HEK293T (cell line): Measurements from ENCODE around the gene RAB42.
"Not testable (repeated sequence)": the region's sequence is repeated elsewhere in the genome, so short reads cannot be mapped to it uniquely, and the experiment has no call there.

Experiments
- ARNT ChIP-seq: fragments of 450-650 bp; IDR thresholded peaks from 2 replicates; pipeline ENCODE4 v1.6.1; 2017; ENCODE audit warnings: mild to moderate bottlenecking
- BHLHE40 ChIP-seq: fragments of 450-650 bp; IDR thresholded peaks from 2 replicates; pipeline ENCODE4 v1.6.1; 2016; ENCODE audit warnings: mild to moderate bottlenecking, moderate library complexity, borderline replicate concordance
- CTBP1 ChIP-seq: fragments of 450-650 bp; IDR thresholded peaks from 2 replicates; pipeline ENCODE4 v1.6.1; 2016; ENCODE audit warnings: borderline replicate concordance
- ELF4 ChIP-seq: fragments of 450-650 bp; IDR thresholded peaks from 2 replicates; pipeline ENCODE4 v1.6.1; 2017; ENCODE audit warnings: antibody characterized with exemption
- FOXK2 ChIP-seq: fragments of 450-650 bp; IDR thresholded peaks from 2 replicates; pipeline ENCODE4 v1.6.1; 2016; ENCODE audit warnings: mild to moderate bottlenecking
- FOXM1 ChIP-seq: fragments of 450-650 bp; IDR thresholded peaks from 2 replicates; pipeline ENCODE4 v1.6.1; 2017; ENCODE audit warnings: mild to moderate bottlenecking, borderline replicate concordance
- HDGF ChIP-seq: fragments of 450-650 bp; IDR thresholded peaks from 2 replicates; pipeline ENCODE4 v1.6.1; 2017; ENCODE audit warnings: antibody characterized with exemption, borderline replicate concordance
- LEF1 ChIP-seq: fragments of 450-650 bp; IDR thresholded peaks from 2 replicates; pipeline ENCODE4 v1.6.1; 2017; ENCODE audit warnings: mild to moderate bottlenecking, borderline replicate concordance
- NFRKB ChIP-seq: fragments of 450-650 bp; IDR thresholded peaks from 2 replicates; pipeline ENCODE4 v1.6.1; 2016; ENCODE audit warnings: mild to moderate bottlenecking, moderate library complexity
- SP1 ChIP-seq: fragments of 450-650 bp; IDR thresholded peaks from 2 replicates; pipeline ENCODE4 v1.6.1; 2017
- SUZ12 ChIP-seq: fragments of 450-650 bp; IDR thresholded peaks from 2 replicates; pipeline ENCODE4 v1.6.1; 2016; ENCODE audit warnings: mild to moderate bottlenecking
- TARDBP ChIP-seq: fragments of 450-650 bp; IDR thresholded peaks from 2 replicates; pipeline ENCODE4 v1.6.1; 2016
- ZNF384 ChIP-seq: fragments of 450-650 bp; IDR thresholded peaks from 2 replicates; pipeline ENCODE4 v1.6.1; 2016
- TF ChIP-seq, protein P1 (sequence below): fragments of 450-650 bp; IDR thresholded peaks from 2 replicates; pipeline ENCODE4 v1.6.1; 2016

DNA sequence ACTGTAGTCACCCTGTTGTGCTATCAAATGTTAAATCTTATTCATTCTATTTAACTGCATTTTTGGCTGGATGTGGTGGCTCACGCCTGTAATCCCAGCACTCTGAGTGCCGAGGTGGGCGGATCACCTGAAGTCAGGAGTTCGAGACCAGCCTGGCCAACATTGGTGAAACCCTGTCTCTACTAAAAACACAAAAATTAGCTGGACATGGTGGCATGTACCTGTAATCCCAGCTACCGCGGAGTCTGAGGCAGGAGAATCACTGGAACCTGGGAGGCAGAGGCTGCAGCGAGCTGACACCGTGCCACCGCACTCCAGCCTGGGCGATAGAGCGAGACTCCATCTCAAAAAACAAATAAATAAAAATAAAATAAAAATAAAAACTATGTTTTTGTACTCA, 4.2 kb downstream of the RAB42 start:
- TF ChIP-seq ELF4, SUZ12, NFRKB, ARNT, HDGF, SP1, FOXK2, BHLHE40, ZNF384, CTBP1, TARDBP, LEF1, FOXM1: not testable (repeated sequence)
- TF ChIP-seq, protein P1, sequence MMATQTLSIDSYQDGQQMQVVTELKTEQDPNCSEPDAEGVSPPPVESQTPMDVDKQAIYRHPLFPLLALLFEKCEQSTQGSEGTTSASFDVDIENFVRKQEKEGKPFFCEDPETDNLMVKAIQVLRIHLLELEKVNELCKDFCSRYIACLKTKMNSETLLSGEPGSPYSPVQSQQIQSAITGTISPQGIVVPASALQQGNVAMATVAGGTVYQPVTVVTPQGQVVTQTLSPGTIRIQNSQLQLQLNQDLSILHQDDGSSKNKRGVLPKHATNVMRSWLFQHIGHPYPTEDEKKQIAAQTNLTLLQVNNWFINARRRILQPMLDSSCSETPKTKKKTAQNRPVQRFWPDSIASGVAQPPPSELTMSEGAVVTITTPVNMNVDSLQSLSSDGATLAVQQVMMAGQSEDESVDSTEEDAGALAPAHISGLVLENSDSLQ, result not testable (repeated sequence)
